Suprapubic skin (tissue), 3 donors: ENCODE data around the gene GPR137C.

Experiments used
- CTCF ChIP-seq, 2 donors: fragments of 200-600 bp in 1 of 2; fragments of 450-650 bp in 1 of 2; sonication (generic) in 1 of 2; IDR thresholded peaks; one replicate each; pipeline ENCODE4 v1.5.1; 2016 to 2019; ENCODE audit warnings: antibody characterized with exemption in 2 of 2, mild to moderate bottlenecking in 1 of 2, moderate library complexity in 1 of 2
- POLR2A ChIP-seq, 2 donors: fragments of 450-650 bp; IDR thresholded peaks; one replicate each; pipeline ENCODE4 v1.6.1; 2017; ENCODE audit warnings: antibody characterized with exemption in 2 of 2, mild to moderate bottlenecking in 2 of 2, moderate library complexity in 2 of 2

GRCh38 chr14:52536269-52536668 is 16.4 kb upstream of the GPR137C start:
- TF ChIP-seq CTCF (IDR thresholded peaks at IDR 0.05) (no peak), POLR2A (IDR thresholded peaks at IDR 0.05) (no peak)
